ENCODE measurements around the gene PLXND1. TPM values are rescaled to one million over a fixed set of nuclear protein-coding genes. Genes with fewer than 3 reads are reported as not detected.
"Not testable (repeated sequence)": the region's sequence is repeated elsewhere in the genome, so short reads cannot be mapped to it uniquely, and the experiment has no call there.

The PLXND1 gene, protein sequence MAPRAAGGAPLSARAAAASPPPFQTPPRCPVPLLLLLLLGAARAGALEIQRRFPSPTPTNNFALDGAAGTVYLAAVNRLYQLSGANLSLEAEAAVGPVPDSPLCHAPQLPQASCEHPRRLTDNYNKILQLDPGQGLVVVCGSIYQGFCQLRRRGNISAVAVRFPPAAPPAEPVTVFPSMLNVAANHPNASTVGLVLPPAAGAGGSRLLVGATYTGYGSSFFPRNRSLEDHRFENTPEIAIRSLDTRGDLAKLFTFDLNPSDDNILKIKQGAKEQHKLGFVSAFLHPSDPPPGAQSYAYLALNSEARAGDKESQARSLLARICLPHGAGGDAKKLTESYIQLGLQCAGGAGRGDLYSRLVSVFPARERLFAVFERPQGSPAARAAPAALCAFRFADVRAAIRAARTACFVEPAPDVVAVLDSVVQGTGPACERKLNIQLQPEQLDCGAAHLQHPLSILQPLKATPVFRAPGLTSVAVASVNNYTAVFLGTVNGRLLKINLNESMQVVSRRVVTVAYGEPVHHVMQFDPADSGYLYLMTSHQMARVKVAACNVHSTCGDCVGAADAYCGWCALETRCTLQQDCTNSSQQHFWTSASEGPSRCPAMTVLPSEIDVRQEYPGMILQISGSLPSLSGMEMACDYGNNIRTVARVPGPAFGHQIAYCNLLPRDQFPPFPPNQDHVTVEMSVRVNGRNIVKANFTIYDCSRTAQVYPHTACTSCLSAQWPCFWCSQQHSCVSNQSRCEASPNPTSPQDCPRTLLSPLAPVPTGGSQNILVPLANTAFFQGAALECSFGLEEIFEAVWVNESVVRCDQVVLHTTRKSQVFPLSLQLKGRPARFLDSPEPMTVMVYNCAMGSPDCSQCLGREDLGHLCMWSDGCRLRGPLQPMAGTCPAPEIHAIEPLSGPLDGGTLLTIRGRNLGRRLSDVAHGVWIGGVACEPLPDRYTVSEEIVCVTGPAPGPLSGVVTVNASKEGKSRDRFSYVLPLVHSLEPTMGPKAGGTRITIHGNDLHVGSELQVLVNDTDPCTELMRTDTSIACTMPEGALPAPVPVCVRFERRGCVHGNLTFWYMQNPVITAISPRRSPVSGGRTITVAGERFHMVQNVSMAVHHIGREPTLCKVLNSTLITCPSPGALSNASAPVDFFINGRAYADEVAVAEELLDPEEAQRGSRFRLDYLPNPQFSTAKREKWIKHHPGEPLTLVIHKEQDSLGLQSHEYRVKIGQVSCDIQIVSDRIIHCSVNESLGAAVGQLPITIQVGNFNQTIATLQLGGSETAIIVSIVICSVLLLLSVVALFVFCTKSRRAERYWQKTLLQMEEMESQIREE (N-terminal part only)
- 357 TPM for total RNA-seq

DNA sequence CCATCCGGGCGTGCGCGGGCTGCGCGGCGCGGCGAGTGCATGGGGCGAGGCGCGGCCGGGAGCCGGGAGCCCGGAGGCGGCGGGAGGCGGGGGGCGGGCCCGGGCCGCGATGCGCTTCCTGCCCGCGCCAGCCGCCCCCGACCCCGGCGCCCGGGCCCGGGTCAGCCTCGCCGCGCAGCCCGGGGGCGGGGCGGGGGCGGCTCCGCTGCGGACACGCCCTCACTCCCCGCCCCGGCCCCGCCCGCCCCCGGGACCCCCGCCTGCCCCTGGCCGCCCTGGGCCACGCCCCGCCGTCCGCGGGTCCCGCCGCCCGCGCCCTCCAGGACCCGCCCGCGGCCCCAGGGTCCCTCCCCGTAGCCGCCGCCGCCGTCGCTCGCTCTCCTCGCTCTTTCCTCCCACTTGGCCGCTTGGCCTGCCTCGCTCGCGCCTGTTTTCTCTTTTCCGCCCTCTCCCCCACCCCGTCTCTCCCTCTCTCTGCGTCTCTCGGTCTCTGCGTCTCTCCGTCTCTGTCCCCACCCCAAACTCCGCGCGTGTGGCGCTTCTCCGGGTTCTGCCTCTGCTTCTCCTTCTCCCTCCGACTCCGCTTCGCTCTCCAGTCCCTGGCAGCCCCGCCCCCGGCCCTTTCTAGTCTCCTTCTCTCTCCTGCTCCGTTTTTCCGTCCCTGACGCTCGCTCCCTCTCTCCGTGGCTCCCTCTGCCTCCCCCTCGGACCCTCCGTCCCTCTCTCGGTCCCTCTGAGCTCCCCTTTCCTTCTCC is at the start of gene PLXND1:
Gene PLXND1 (minus strand): TSS at position 41 of the 755 bp plus-strand sequence. CDS start 37 bp downstream, at position 4.
- peak in 2 of 3 donors; percentile 58 to 59 for DNase-seq (ENCODE audit: low read depth in 2 of 3, low spot score in 2 of 3)

DNA sequence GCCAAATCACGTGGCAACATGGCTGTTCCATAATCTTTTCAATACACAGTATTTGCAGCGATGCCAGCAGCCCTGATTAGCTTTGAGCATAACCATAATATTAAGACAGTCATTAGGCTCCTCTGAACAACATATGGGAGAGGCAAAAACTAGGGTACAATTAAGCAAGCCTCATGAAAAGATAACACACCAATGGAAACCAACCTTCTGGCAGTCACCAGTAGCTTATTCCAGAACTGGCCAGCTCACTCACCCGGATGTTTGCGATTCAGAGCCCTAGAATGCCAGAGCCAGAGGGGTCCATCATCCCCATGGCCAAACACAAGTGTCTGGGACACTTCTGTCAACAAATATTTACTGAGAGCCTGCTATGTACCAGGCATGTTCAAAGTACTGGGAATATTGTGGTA is 48.8 kb upstream of the PLXND1 start:
- no peak for DNase-seq (ENCODE audit: low read depth in 2 of 3, low spot score in 2 of 3)

DNA sequence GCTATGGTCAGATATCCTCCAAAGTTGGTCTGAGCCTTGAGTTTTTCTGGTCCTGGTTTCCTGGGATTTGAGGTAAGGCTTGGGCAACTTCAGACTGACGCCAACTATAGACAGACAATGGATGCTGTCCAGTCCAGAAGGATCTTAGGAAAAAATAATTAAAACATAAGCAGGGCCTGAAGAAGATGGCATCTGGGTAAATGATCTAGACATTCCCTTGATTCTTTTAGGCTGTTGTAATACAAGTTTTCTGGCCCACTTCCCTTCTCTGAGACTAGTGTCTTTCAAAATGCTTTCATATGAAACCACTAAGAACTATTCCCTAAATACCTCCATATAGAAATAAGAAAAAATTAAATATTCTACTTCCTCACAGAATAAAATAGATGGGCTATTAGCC is 47.7 kb upstream of the PLXND1 start:
- no peak for DNase-seq (ENCODE audit: low read depth in 2 of 3, low spot score in 2 of 3)

DNA sequence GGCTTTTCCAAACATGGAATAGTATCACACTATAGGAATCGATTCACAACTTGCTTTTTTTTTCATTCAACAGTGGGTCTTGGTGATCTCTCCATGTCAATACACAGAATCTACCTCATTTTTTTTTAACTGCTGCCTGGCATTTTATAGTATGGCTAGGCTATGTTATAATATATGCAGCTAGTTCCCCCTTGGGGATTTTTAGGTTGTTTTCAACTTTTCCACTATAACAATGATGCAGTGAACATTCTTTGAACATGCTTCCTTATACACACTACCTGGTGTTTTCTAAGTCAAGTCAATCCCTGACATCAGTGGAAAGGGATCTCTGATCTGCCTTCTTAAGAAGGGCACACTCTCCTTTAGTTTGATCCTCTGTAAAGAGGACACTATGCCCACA is 46.5 kb upstream of the PLXND1 start:
- no peak for DNase-seq (ENCODE audit: low read depth in 2 of 3, low spot score in 2 of 3)

DNA sequence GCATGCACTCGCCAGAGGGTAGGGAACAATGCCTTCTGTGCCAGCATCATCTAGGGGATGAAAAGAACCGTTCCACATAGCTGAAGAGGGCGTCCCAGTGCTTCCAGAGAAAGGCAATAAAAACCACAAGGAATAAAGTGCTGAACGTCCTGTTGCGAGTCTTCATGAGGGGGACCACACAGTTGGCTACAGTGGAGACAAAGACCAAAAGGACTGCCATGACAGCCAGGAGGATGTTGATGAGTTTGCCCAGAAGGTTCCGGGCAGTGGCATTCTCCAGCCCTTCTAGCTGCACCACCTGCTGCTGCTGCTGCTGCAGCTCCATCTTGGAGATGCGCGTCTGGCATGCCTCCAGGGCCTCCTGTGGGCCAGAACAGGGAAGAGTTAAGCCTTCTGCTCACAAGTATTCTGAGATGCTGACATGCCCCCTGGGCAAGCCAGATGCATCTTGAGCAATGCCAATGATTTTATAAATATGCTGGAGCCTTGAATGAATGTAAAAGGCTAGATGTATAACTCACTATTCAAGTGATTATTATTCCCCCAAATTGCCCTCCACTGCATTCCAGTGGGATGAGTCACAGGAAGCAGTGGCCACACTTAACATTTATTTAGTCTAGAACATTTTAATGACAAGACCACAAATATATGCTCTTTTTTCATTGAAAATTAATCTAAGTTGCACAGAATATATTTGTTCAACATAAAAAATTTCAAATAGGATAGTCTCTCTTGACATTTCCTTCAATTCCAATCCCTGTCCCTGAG is 45.1 kb upstream of the PLXND1 start:
- DNase-seq (ENCODE audit: low read depth in 2 of 3, low spot score in 2 of 3): no peak

DNA sequence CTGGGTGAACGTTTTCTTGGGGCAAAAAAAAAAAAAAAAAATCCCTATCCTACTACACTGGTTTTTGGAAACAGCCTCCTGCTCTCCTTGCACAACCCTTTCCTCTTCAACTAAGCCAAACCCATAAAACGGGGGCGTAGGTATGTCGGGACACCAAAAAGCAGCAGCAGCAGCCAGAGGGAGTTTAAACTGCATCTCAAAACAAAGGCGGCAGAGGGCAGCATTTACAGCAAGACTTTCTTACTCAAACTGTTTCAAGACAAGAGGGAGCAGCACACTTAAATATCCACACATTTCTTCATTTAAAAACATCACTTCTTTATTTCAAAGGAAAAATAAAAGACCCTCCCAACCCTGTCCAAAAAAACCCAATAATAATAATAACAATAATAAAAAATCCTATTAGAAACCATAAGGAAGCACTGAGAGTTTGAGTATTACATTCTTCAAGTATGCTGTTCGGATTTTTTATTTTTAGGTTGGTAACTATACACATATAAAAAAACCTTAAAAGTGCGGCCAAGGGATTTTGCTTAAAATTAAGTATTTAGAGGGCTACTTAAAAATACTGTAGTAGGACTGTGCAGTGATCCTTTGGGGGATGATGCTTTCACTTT is 43.9 kb upstream of the PLXND1 start:
- DNase-seq (ENCODE audit: low read depth in 2 of 3, low spot score in 2 of 3): peak in 2 of 3 donors; percentile 63 to 81

DNA sequence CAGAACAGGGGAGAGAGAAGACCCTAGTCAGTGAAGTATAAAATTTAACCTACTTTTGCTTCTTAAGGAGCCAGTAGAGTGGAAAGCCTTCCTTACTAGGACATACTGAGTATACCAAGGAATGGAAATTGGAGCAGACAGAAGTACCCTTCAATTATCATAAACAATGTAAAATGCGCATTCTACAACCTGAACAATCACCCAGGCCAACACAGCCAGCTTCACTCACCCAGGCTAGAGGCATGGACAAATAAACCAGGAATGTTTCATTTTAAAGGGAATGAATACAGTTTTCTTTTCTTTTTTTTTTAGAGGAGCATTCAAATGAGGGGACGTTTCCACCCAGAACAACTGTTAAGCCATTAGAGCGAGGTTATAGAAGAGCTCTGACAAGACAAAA is 41.9 kb upstream of the PLXND1 start:
- no peak for DNase-seq (ENCODE audit: low read depth in 2 of 3, low spot score in 2 of 3)

DNA sequence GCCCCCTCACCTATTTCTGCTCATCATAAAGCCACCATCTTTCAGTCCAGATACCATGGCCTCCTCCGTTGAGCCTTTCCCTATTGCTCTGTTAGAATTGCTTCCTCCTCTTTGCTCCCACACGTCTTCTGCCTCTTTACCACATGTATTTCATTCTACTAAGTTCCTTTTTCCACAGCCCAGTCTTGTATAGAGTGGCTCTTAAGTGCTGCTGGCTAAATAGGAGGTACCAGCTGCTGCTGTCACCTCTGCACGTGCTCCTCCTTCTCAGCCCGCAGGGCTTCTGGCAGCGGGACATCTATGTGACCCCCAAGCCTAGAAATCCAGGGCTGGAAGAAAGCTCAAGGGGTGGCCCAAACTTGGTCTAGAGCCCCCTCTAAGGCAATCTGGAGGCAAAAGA is 38.8 kb upstream of the PLXND1 start:
- DNase-seq (ENCODE audit: low read depth in 2 of 3, low spot score in 2 of 3): peak in 1 of 3 donors; percentile 24

DNA sequence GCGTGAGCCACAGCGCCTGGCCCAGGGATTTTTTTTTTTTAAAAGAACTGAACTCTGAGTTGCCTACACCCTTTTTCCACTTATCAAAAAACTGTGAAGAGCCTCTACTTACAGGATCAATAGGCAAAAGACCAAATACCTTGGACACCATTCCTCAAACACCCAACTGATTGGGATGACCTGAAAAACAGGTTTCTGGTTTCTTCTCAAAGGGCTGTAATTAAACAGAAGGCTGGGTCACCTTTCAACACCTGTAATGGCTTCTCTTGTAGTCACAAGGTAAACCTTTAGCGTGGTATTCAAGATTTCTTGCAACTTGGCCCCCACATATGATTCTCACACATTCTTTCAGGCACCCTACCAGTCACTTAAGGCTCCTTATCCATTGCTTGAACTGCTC is 38.4 kb upstream of the PLXND1 start:
- DNase-seq (ENCODE audit: low read depth in 2 of 3, low spot score in 2 of 3): no peak

DNA sequence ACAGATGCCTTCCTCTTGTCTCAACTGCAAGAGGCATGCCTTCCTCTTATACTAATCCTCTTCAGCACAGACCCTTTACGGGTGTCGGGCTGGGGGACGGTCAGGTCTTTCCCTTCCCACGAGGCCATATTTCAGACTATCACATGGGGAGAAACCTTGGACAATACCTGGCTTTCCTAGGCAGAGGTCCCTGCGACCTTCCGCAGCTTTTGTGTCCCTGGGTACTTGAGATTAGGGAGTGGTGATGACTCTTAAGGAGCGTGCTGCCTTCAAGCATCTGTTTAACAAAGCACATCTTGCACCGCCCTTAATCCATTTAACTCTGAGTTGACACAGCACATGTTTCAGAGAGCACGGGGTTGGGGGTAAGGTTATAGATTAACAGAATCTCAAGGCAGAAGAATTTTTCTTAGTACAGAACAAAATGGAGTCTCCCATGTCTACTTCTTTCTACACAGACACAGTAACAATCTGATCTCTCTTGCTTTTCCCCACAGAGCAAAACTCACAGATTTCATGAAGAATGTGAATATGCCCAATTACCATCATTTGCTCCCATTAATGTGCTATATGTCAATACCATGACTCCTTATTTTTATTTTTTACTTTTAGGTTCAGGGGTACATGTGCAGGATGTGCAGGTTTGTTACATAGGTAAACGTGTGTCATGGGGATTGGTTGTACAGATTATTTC is 35.2 kb upstream of the PLXND1 start:
- DNase-seq (ENCODE audit: low read depth in 2 of 3, low spot score in 2 of 3): not testable (repeated sequence)

DNA sequence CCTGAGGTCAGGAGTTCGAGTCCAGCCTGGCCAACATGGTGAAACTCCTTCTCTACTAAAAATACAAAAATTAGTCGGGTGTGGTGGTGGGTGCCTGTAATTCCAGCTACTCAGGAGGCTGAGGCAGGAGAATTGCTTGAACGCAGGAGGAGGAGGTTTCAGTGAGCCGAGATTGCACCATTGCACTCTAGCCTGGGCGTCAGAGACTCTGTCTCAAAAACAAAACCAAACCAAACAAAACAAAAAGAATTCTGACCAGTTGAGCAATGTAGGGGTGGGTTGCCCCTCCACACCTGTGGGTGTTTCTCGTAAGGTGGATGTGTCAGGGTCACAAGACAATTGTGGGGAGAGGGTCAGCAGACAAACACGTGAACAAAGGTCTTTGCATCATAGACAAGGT is 34.5 kb upstream of the PLXND1 start:
- DNase-seq (ENCODE audit: low read depth in 2 of 3, low spot score in 2 of 3): not testable (repeated sequence)

DNA sequence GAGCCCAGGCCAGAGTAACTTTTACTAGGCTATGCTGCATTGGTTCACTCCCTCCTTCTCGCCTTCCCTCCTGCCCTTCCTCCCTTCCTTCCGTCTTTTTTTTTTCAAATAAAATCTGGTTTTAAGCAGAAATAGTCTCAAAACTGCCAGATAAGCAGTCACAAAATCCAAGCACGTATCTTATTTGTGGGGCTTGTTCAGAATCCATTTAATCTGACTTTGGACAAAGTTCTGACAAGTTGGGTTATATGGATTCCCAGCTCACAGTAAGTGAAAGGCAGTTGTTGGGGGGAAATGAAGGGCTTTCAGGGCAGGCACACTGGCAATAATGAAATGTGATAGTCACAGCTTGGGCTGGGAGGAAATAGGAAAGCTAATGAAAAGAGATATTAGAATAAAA is 32.0 kb upstream of the PLXND1 start:
- no peak for DNase-seq (ENCODE audit: low read depth in 2 of 3, low spot score in 2 of 3)

DNA sequence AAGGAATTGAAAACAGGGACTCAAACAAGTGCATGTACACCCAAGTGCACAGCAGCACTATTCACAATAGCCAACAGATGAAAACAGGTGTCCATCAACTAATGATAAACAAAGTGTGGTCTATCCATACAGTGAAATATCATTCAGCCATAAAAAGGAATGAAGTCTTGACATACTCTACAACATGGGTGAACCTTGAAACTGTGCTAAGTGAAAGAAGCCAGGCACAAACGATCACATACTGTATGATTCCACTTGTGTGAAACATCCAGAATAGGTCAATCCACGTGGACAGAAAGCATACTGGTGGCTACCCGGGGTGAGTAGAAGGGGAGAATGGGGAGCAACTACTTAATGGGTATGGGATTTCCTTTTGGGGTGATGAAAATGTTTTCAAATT is 29.6 kb upstream of the PLXND1 start:
- DNase-seq (ENCODE audit: low read depth in 2 of 3, low spot score in 2 of 3): no peak

DNA sequence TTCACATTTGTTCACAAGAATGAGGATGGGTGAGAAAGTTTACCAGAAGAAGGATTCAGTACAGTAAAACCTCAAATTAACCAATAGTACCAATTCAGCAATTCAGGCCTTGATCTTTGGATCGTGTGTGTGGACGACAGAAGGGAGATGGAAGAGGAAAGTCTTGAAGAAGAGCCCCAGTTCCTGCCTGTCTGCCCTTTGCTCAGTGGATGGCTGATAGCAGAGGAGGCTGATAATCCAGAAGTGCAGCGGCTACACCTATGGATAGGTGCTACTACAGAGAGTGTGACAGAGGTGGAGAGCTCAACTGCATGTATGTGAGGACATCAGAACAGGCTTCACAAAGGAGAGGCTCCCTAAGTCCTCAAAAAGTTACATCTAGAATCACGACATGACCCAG is 29.2 kb upstream of the PLXND1 start:
- DNase-seq (ENCODE audit: low read depth in 2 of 3, low spot score in 2 of 3): no peak

DNA sequence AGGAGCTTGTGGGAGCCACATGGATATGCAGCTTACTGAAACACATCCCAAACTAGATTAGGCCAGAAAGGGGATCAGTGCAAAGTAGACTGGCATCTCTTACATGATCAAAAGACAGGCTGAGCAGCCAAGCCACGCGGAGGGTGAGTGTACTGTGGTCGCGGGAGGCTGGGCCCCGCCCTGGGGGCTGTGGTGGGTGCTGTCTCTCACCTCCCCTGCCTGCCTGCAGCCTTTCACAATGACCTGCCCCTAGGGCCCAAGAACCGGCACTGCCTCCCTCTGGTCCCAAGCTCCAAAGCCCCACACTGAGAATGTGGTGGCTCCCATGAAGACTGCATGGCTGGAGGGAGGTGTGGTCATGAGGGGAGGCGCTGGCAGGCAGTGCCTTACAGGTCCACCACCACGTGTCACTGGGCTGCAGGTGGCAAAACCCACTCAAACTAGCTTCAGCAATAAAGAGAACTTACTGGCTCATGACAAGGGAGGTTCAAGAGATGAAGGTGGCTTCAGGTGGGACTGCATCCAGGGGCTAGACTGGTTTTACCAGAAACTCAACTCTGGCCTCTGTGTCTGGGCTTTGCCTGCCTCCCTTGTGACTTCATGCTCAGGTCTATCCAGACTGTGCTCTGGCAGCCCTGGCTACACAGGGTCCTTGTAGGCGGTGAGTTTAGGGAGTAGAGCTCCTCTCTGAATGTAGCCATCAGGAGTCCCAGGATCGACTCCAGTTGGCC is 27.4 kb upstream of the PLXND1 start:
- no peak for DNase-seq (ENCODE audit: low read depth in 2 of 3, low spot score in 2 of 3)

DNA sequence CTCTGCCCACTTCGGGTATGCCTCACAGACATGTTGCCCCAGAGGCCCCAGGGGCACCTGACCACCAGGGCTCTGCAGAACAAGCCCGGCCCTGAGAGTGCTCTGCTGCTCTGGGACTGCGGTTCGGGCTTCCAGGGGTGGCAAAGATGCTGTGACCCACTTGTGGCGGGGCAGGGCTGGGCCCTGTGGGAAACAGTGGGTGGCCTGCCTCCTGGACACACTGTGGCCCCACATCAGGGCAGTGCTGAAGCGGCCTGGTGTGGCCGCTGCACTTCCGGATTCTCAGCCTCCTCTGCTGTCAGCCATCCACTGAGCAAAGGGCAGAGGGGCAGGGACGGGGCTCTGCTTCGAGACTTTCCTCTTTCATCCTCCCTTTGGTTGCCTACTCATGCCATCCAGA is 26.5 kb upstream of the PLXND1 start:
- no peak for DNase-seq (ENCODE audit: low read depth in 2 of 3, low spot score in 2 of 3)

DNA sequence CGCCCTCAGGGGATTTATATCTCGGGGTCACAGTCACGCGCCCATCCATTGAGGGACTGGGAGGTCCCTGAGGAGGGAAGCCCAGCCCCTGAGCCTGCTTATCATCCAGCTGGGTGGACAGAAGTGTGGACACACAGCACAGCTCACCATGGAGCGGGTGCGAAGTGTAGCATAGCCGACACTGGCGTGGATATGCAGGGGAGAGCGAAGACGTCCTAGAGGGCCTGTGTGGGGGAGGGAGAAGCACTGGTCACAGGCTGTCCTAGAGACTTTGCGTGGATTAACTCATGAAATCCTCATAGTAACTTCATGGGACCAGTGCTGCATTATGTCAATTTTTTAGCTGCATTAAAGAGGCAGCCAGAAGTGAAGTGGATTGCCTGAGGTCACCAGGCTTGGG is 26.1 kb upstream of the PLXND1 start:
- DNase-seq (ENCODE audit: low read depth in 2 of 3, low spot score in 2 of 3): no peak

DNA sequence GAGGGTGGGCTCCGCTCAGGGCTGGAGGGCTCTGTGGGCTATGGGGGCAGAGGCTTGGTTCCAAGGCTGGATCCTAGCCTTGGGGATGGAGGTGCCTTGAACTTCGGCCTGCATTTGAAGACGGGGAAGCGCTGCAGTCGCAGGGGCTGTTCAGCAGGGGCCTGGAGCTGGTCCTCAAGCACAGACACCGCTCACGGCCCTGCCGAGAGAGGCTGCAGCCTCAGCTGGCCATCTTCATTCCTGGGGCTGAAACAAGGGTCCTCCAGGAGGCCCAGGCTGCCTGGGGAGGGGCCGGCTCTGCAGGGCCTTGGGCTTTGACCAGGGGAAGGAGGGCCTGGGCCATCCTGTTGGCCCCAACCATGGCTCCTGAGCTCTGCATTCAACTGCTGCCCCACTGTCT is 25.6 kb upstream of the PLXND1 start:
- no peak for DNase-seq (ENCODE audit: low read depth in 2 of 3, low spot score in 2 of 3)
